Stimulated activated naive B cell treated with anti-CD40 and anti-IgM and Interleukin-4, amounts not matched to agents 10 μg/mL and 1 μg/mL and 100 μg/mL, for 72 hours (primary cell): ENCODE data around the gene SHROOM1.

Experiments used
- ATAC-seq, 2 donors: fragments of 150-1000 bp; cut with Tn5 transposase; replicated peaks; 2 replicates each; pipeline ENCODE4 v1.10.0; 2021; ENCODE audit warnings: moderate library complexity in 1 of 2
- DNase-seq: peaks from one replicate; pipeline ENCODE4 v3.0.0; 2021
- H3K27ac Mint-ChIP-seq: one replicate; pipeline ENCODE4 v1.8.0; 2022; ENCODE audit warnings: mild to moderate bottlenecking, mixed read lengths
- H3K27me3 Mint-ChIP-seq, 2 donors: one replicate each; pipeline ENCODE4 v1.8.0; 2022; ENCODE audit warnings: mixed read lengths in 2 of 2
- H3K36me3 Mint-ChIP-seq, 2 donors: one replicate each; pipeline ENCODE4 v1.8.0; 2022; ENCODE audit warnings: mixed read lengths in 2 of 2, mild to moderate bottlenecking in 1 of 2
- H3K4me1 Mint-ChIP-seq, 2 donors: one replicate each; pipeline ENCODE4 v1.8.0; 2022; ENCODE audit warnings: mixed read lengths in 2 of 2, mild to moderate bottlenecking in 1 of 2
- H3K4me3 Mint-ChIP-seq, 2 donors: one replicate each; pipeline ENCODE4 v1.8.0; 2022; ENCODE audit warnings: mild to moderate bottlenecking in 2 of 2, mixed read lengths in 2 of 2, moderate library complexity in 1 of 2
- H3K9me3 Mint-ChIP-seq, 2 donors: one replicate each; pipeline ENCODE4 v1.8.0; 2022; ENCODE audit warnings: mixed read lengths in 2 of 2, mild to moderate bottlenecking in 1 of 2

Gene SHROOM1

DNA sequence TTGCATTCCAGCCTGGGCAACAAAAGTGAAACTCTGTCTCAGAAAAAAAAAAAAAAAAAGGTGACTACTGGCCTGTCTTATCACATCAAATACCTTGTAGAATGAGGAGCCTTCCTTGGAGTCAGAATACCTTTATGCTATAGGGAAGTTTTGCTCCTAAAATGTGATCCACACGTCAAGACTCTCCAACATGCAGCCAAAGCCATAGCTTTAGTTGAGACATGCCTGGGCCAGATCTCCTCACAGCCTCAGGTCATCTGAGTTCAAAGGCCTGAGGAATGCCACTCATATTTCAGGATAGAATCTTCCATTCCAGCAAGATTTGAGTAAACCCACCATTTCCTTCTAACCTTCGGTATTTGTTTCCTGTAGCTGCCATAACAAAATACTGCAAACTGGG is 31.1 kb downstream of the SHROOM1 start:
- peaks cover 3 to 6% of the 10 kb centered on the region in 2 donors for H3K4me1 Mint-ChIP-seq
- DNase-seq (no peak), ATAC-seq (no peak)
- no peaks in the 10 kb centered on the region for H3K9me3 Mint-ChIP-seq
- H3K27me3 Mint-ChIP-seq = peaks cover 24 to 61% of the 10 kb centered on the region in 2 donors
- no peaks in the 10 kb centered on the region for H3K36me3 Mint-ChIP-seq
- no peak overlapping the region for H3K27ac Mint-ChIP-seq
- H3K4me3 Mint-ChIP-seq = no peak overlapping the region

DNA sequence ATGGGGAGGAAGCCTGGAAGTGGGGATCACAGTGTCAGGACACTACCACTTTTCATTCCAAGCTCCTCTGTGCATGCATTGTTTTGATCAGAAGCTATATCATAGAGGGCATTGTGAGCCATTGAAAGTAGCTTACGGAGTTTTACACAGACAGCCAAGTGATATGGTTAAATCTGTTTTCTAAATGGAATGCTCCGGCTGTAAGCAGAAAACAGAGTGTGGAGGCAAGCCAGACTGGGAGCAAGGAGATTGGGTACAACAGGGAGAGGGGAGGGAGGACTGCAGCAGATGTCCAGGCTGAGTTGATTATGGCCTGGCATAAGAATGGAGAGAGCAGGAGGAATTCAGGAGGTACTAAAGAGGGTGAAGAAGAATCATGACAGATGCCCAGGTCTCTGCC is 32.8 kb downstream of the SHROOM1 start:
- no peaks in the 10 kb centered on the region for H3K4me1 Mint-ChIP-seq
- no peak overlapping the region for H3K27ac Mint-ChIP-seq
- ATAC-seq (no peak), DNase-seq (no peak)
- no peaks in the 10 kb centered on the region for H3K9me3 Mint-ChIP-seq
- H3K36me3 Mint-ChIP-seq = no peaks in the 10 kb centered on the region
- no peak overlapping the region for H3K4me3 Mint-ChIP-seq
- H3K27me3 Mint-ChIP-seq = peaks cover 29 to 63% of the 10 kb centered on the region in 2 donors

GRCh38 chr5:132791026-132791425 is 39.4 kb downstream of the SHROOM1 start:
- Mint-ChIP-seq H3K36me3 (no peaks in the 10 kb centered on the region), H3K27ac (no peak overlapping the region), H3K4me3 (no peak overlapping the region), H3K4me1 (no peaks in the 10 kb centered on the region), H3K9me3 (no peaks in the 10 kb centered on the region), H3K27me3 (peaks cover 27 to 41% of the 10 kb centered on the region in 2 donors)
- ATAC-seq (no peak), DNase-seq (no peak)

- Mint-ChIP-seq H3K27ac (no peak overlapping the region), H3K9me3 (no peaks in the 10 kb centered on the region), H3K36me3 (no peaks in the 10 kb centered on the region), H3K4me3 (no peak overlapping the region), H3K4me1 (peaks cover 3% of the 10 kb centered on the region in 2 donors), H3K27me3 (peaks cover 33 to 47% of the 10 kb centered on the region in 2 donors)
- ATAC-seq (no peak), DNase-seq (no peak)
Measured at GRCh38 chr5:132790201-132790865, 40.1 kb downstream of the SHROOM1 start.

DNA sequence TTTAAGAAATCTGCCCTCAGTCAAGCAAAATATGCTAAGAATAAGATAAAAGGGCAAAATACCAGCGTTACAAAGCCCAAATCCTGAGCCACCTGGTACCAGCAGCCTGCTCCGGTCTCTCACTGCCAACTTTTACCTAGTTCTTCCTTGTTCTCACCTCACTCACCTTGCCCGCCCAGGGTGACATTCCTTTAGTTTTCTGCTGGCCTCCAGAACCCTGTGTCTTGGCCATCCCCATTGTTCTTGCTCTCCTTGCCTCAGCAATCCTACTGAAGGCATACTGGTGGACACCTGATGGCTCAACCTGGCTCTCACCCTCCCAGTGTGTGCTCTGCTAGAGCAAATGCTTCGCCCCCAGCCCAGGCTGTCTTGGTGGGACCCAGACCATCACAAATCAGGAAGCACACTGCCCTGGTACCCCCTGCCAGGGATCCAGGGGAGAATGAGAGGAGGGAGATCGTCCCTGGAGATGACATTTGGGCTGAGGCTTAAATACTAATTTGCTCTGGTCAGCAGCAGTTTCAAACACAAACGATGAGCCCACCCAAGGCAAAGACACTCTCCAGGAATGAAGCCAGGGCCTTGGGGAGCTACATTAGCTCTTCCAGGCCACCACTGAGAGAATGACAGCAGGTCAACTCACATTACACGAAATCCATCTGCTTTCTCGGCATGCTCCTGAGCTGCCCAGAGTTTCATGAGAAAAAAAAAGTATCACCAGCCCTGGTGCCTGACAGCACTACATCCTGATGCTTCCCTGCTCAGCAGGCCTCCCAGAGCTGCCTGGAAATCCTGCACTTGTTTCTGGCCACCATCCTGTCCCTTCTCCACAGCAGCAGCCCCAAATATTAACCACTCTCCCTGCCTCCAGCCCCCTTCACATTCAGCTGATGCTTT is 41.2 kb downstream of the SHROOM1 start:
- Mint-ChIP-seq H3K4me1 (peaks cover 6 to 9% of the 10 kb centered on the region in 2 donors), H3K36me3 (no peaks in the 10 kb centered on the region), H3K9me3 (no peaks in the 10 kb centered on the region), H3K27ac (no peak overlapping the region), H3K4me3 (no peak overlapping the region), H3K27me3 (peaks cover 37 to 50% of the 10 kb centered on the region in 2 donors)
- DNase-seq (no peak), ATAC-seq (no peak)

DNA sequence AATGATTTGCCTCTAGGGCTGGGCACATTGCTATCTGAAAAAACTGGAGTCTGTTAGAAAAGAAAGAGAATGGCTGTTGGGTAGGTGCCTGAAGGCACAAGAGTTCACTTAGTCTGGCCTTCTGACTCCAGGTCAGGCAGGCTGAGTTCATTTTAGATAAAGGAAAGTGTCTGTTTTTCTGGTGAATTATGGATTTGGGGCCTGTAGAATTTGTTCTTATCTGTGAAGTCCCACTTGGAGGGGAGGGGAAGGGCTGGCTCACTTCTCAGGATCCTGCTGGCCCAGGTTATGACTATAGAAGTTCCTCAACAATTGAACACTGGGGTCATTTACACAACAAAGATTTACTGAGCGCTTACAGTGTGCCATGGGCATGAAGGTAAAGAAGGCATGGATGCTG is 41.9 kb downstream of the SHROOM1 start:
- no peak for DNase-seq
- Mint-ChIP-seq H3K27me3 (peaks cover 34 to 49% of the 10 kb centered on the region in 2 donors), H3K4me1 (peaks cover 6 to 9% of the 10 kb centered on the region in 2 donors), H3K36me3 (no peaks in the 10 kb centered on the region), H3K4me3 (no peak overlapping the region), H3K9me3 (no peaks in the 10 kb centered on the region), H3K27ac (no peak overlapping the region)
- no peak for ATAC-seq

DNA sequence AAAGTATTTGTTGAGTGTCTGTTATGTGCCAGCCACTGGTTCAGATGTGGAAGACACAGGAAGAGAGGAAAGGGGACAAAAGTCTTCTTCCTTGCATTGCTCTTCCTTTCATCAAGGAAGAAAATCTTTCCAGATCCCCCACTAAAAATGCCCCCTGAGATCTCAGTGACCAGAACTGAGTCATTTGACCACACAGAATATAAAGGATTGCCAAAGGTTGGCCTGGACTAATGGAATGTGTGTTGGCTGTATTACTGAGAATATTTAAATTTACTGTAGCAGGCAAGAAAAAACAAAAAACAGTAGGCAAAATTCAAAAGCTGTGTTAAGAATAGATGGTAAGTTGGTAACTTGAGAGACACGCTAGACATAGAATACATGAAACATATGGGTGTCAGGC is 43.4 kb downstream of the SHROOM1 start:
- no peak overlapping the region for H3K4me3 Mint-ChIP-seq
- H3K4me1 Mint-ChIP-seq = peaks cover 6 to 13% of the 10 kb centered on the region in 2 donors
- no peaks in the 10 kb centered on the region for H3K36me3 Mint-ChIP-seq
- H3K27me3 Mint-ChIP-seq = peaks cover 31 to 51% of the 10 kb centered on the region in 2 donors
- ATAC-seq = no peak
- no peak for DNase-seq
- H3K9me3 Mint-ChIP-seq = no peaks in the 10 kb centered on the region
- no peak overlapping the region for H3K27ac Mint-ChIP-seq

DNA sequence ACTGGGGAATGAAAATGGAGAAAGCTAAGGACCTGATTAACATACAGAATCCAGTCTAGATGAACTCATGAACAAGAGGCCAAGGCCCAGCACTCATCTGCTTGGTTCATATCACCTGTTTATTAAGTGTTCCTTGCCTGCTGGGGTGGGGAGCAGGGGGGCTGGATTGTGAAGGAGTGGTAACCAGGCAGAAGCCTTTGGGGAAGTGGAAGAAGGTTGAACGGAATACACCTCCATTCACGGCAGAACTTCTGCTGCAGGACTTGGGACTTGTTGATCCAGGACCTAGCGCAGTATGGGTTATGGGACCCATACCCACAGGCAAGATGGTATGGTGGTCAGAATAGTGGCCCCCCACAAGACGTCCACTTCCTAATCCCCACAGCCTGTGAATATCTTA is 44.6 kb downstream of the SHROOM1 start:
- H3K27me3 Mint-ChIP-seq = peaks cover 35 to 56% of the 10 kb centered on the region in 2 donors
- ATAC-seq = no peak
- H3K9me3 Mint-ChIP-seq = no peaks in the 10 kb centered on the region
- no peaks in the 10 kb centered on the region for H3K36me3 Mint-ChIP-seq
- no peak overlapping the region for H3K4me3 Mint-ChIP-seq
- H3K27ac Mint-ChIP-seq = no peak overlapping the region
- no peak for DNase-seq
- peaks cover 6 to 15% of the 10 kb centered on the region in 2 donors for H3K4me1 Mint-ChIP-seq

GRCh38 chr5:132785365-132785764 is 45.1 kb downstream of the SHROOM1 start:
- Mint-ChIP-seq H3K27me3 (peaks cover 32 to 52% of the 10 kb centered on the region in 2 donors), H3K4me1 (peaks cover 6 to 15% of the 10 kb centered on the region in 2 donors), H3K9me3 (no peaks in the 10 kb centered on the region), H3K4me3 (no peak overlapping the region), H3K27ac (no peak overlapping the region), H3K36me3 (no peaks in the 10 kb centered on the region)
- DNase-seq (no peak), ATAC-seq (no peak)

DNA sequence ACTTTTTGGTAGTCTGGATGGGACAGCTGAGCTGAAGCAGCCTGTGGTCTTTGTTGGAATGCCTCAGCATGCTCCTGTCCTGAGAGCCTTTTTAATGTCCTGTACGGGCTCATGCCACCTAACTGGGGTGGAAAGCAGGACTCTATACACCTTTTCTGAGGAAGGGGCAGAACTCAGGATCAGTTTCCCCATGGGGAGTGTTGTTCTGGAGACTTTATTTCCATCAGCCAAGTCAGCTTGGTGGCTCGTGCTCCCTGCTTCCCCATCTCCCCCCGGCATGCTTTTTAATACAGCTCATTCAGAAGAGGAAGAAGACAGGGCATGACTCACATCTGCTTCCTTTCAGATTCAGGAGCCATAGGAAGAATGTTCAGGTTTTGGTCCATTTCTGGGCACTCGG is 48.3 kb downstream of the SHROOM1 start:
- Mint-ChIP-seq H3K27ac (no peak overlapping the region), H3K9me3 (no peaks in the 10 kb centered on the region), H3K4me1 (peaks cover 12 to 23% of the 10 kb centered on the region in 2 donors), H3K27me3 (peaks cover 53 to 74% of the 10 kb centered on the region in 2 donors), H3K4me3 (no peak overlapping the region), H3K36me3 (no peaks in the 10 kb centered on the region)
- ATAC-seq (no peak), DNase-seq (no peak)

DNA sequence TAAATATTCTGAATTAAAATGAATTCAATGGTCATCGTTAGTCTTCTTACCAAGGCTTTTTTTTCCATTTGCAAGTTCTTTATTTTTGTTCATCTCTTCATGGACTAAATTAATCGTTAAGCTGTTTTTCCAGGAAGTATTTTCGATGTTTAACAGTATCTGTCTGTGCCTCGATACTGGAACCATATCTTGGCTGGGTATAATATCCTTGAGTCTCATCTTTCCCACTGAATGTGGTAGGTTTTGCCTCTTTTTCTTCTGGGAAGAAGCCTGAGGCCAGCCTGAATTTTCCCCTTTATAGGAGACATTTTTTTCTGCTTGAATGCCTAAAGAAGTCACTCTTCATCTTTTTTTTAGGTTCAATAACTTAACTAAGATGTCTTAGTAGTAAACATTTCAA is 49.4 kb downstream of the SHROOM1 start:
- Mint-ChIP-seq H3K9me3 (no peaks in the 10 kb centered on the region), H3K4me1 (peaks cover 12 to 23% of the 10 kb centered on the region in 2 donors), H3K27me3 (peaks cover 52 to 77% of the 10 kb centered on the region in 2 donors), H3K27ac (no peak overlapping the region), H3K4me3 (no peak overlapping the region), H3K36me3 (no peaks in the 10 kb centered on the region)
- ATAC-seq (no peak), DNase-seq (no peak)

- no peaks in the 10 kb centered on the region for H3K9me3 Mint-ChIP-seq
- ATAC-seq (no peak), DNase-seq (no peak)
- H3K4me1 Mint-ChIP-seq = peaks cover 11 to 22% of the 10 kb centered on the region in 2 donors
- no peaks in the 10 kb centered on the region for H3K36me3 Mint-ChIP-seq
- H3K27ac Mint-ChIP-seq = no peak overlapping the region
- no peak overlapping the region for H3K4me3 Mint-ChIP-seq
- H3K27me3 Mint-ChIP-seq = peaks cover 48 to 77% of the 10 kb centered on the region in 2 donors
Measured at GRCh38 chr5:132780577-132780976, 49.9 kb downstream of the SHROOM1 start.

DNA sequence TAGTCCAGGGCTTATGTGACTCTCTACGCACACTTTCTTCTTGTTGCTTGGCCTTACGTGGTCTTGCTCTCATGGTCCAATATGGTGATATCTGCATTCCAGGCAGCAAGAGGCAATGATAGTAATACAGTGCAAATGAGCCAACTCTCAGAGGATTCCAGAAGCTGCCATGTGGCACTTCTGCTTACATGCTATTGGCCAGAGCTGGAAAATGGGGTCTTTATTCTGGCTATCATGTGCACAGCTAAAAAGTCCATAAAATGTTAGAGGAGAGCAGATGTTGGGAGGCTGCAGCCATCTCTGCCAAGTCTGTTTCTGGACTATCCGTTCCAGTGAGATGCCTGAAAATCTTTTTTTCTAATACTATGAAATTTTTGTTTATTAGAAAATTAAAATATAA is 50.5 kb downstream of the SHROOM1 start:
- Mint-ChIP-seq H3K27ac (no peak overlapping the region), H3K27me3 (peaks cover 47 to 77% of the 10 kb centered on the region in 2 donors), H3K9me3 (no peaks in the 10 kb centered on the region), H3K4me3 (no peak overlapping the region), H3K4me1 (peaks cover 6 to 16% of the 10 kb centered on the region in 2 donors), H3K36me3 (no peaks in the 10 kb centered on the region)
- ATAC-seq (no peak), DNase-seq (no peak)

DNA sequence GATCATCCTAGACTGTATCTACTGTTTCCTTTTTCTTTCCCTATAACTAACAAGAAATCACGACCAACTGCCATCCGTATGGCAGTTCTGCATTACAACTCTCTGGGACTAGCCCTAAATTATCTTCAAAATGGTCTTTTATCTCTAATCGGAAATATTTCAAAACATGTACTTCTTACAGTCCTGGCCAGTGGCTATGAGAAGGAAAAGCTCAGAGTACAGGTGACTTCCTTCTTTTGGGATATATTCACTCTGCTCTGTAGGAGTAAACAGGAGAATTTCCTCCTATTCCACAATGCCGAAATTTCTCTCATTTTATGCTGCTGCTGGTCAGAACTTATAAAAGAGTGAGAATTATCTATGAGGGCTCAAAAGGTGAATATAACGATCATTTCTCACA is 51.6 kb downstream of the SHROOM1 start:
- DNase-seq (no peak), ATAC-seq (no peak)
- Mint-ChIP-seq H3K4me3 (no peak overlapping the region), H3K27ac (no peak overlapping the region), H3K9me3 (no peaks in the 10 kb centered on the region), H3K36me3 (no peaks in the 10 kb centered on the region), H3K4me1 (peaks cover 5 to 15% of the 10 kb centered on the region in 2 donors), H3K27me3 (peaks cover 53 to 79% of the 10 kb centered on the region in 2 donors)

DNA sequence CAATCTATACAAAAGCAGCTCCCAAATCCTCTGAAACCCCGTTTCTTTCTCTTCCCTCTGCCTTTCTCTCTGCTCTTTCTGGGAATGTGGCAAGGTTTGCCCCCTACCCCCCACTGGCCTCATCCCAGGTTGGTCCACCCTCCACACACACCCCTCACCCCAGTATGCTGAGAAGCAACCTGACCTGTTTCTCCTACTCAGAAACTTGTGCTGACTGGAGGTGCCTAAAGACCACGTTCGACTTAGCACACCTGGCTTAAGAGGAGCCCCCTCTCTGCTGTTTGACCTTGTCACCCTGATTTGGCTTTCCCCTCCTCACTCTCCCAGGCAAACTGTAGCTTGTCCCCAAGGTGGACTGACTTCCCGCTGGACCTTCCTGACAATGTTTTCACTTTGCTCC is 52.3 kb downstream of the SHROOM1 start:
- Mint-ChIP-seq H3K27me3 (peaks cover 55 to 79% of the 10 kb centered on the region in 2 donors), H3K4me3 (peak overlapping the region; percentile 77 to 81), H3K36me3 (no peaks in the 10 kb centered on the region), H3K27ac (peak overlapping the region; percentile 56), H3K9me3 (no peaks in the 10 kb centered on the region), H3K4me1 (peaks cover 5 to 15% of the 10 kb centered on the region in 2 donors)
- DNase-seq (no peak), ATAC-seq (no peak)
